SK-N-SH (cell line): Measurements from ENCODE around the gene GALNT5. TPM values are rescaled to one million over a fixed set of nuclear protein-coding genes. Genes with fewer than 3 reads are reported as not detected.
A peak's percentile ranks its signal among the peaks of the same experiment; 100 is the strongest.

Source experiments
- CTCF ChIA-PET: fragments of 300-600, 350-600 bp; formaldehyde crosslinking; extraction: SDS; loops from one replicate; lab custom pipeline; 2021; lab: Yijun Ruan, JAX
- POLR2A ChIA-PET: fragments of 350-600 bp; sonication (Branson Sonifier 250); formaldehyde crosslinking; extraction: SDS; loops from one replicate; lab custom pipeline; 2020; ENCODE audit warnings: antibody characterized with exemption, inconsistent platforms; lab: Yijun Ruan, JAX
- DNase-seq: peaks from one replicate; pipeline ENCODE4 v3.0.0; 2012
- H2AFZ ChIP-seq: fragments of 200-600 bp; sonication (generic); 2 replicates; pipeline ENCODE4 v1.8.1; 2016; ENCODE audit warnings: antibody characterized with exemption, mild to moderate bottlenecking, low read depth
- H3F3A ChIP-seq: fragments of 200-600 bp; sonication (generic); replicated peaks from 2 replicates; pipeline ENCODE3; 2016; ENCODE audit warnings: antibody characterized with exemption, mild to moderate bottlenecking; ENCODE audit not compliant: insufficient read depth
- H3K27ac ChIP-seq, 2 experiments: fragments of 200-500 bp in 1 of 2; fragments of 200-600 bp in 1 of 2; sonication (Bioruptor generic) in 1 of 2; sonication (generic), shearing (Covaris generic) in 1 of 2; 2 replicates each; pipeline versions ENCODE4 v1.5.1 to v1.6.1; 2014 to 2016; ENCODE audit warnings: low read depth in 2 of 2, inconsistent platforms in 1 of 2, low read length in 1 of 2, mild to moderate bottlenecking in 1 of 2, mixed read lengths in 1 of 2
- H3K27me3 ChIP-seq: fragments of 200-600 bp; sonication (generic), shearing (Covaris generic); 2 replicates; pipeline ENCODE4 v1.6.1; 2016; ENCODE audit warnings: mixed run types; ENCODE audit not compliant: insufficient read depth
- H3K36me3 ChIP-seq, 2 experiments: fragments of 200-500 bp in 1 of 2; fragments of 200-600 bp in 1 of 2; sonication (Bioruptor generic) in 1 of 2; sonication (generic) in 1 of 2; replicated peaks in 1 of 2; 2 replicates each; pipeline versions ENCODE3 to v1.5.1; 2014 to 2016; ENCODE audit warnings: low read length in 1 of 2, mild to moderate bottlenecking in 1 of 2; ENCODE audit not compliant: insufficient read depth in 2 of 2, control insufficient read depth in 1 of 2
- H3K4me1 ChIP-seq, 2 experiments: fragments of 200-500 bp in 1 of 2; fragments of 200-600 bp in 1 of 2; sonication (Bioruptor generic) in 1 of 2; sonication (generic), shearing (Covaris generic) in 1 of 2; 2 replicates each; pipeline versions ENCODE4 v1.5.1 to v1.6.1; 2014 to 2016; ENCODE audit warnings: low read depth in 1 of 2, low read length in 1 of 2, mixed run types in 1 of 2; ENCODE audit not compliant: insufficient read depth in 2 of 2, control insufficient read depth in 1 of 2
- H3K4me2 ChIP-seq: fragments of 200-600 bp; sonication (generic), shearing (Covaris generic); 2 replicates; pipeline ENCODE4 v1.6.1; 2017; ENCODE audit warnings: mixed run types
- H3K4me3 ChIP-seq, 2 experiments: fragments of 200-500 bp in 1 of 2; fragments of 200-600 bp in 1 of 2; sonication (Bioruptor generic) in 1 of 2; sonication (generic), shearing (Covaris generic) in 1 of 2; 2 replicates each; pipeline versions ENCODE4 v1.5.1 to v1.8.1; 2014 to 2016; ENCODE audit warnings: low read depth in 2 of 2, inconsistent platforms in 1 of 2, low read length in 1 of 2, mild to moderate bottlenecking in 1 of 2, mixed read lengths in 1 of 2, moderate library complexity in 1 of 2
- H3K79me2 ChIP-seq: fragments of 200-600 bp; sonication (generic); 2 replicates; pipeline ENCODE4 v1.8.1; 2017; ENCODE audit warnings: mild to moderate bottlenecking; ENCODE audit not compliant: insufficient read depth
- H3K9ac ChIP-seq: fragments of 200-600 bp; sonication (generic); 2 replicates; pipeline ENCODE4 v1.6.1; 2017; ENCODE audit warnings: mixed run types
- H3K9me2 ChIP-seq: fragments of 200-600 bp; sonication (generic); 2 replicates; pipeline ENCODE4 v1.6.1; 2017; ENCODE audit warnings: mixed run types
- H3K9me3 ChIP-seq: fragments of 200-600 bp; sonication (generic); 2 replicates; pipeline ENCODE4 v1.6.1; 2017; ENCODE audit warnings: mixed run types, mild to moderate bottlenecking, moderate library complexity
- H4K20me1 ChIP-seq: fragments of 200-600 bp; sonication (generic); 2 replicates; pipeline ENCODE4 v1.6.1; 2017; ENCODE audit warnings: mild to moderate bottlenecking, mixed run types; ENCODE audit not compliant: insufficient read depth
- EP300 ChIP-seq, 2 experiments: IDR thresholded peaks; 2 replicates each; pipeline versions ENCODE4 v1.4.0 to v1.6.1; 2012; ENCODE audit warnings: borderline replicate concordance in 1 of 2, low read depth in 1 of 2, low read length in 1 of 2
- EZH2phosphoT487 ChIP-seq: fragments of 200-600 bp; sonication (generic); IDR thresholded peaks from 2 replicates; pipeline ENCODE4 v1.6.1; 2017; ENCODE audit warnings: low read depth, mixed run types, mild to moderate bottlenecking, antibody characterized with exemption, moderate library complexity, borderline replicate concordance
- FOXJ3 ChIP-seq: sonication (generic); formaldehyde crosslinking; IDR thresholded peaks from 2 replicates; pipeline ENCODE4 v1.5.1; 2020; ENCODE audit warnings: mild to moderate bottlenecking, missing genetic modification reagents
- FOXM1 ChIP-seq: IDR thresholded peaks from 2 replicates; pipeline ENCODE4 v1.4.0; 2012; ENCODE audit warnings: low read depth, mild to moderate bottlenecking
- GABPA ChIP-seq: IDR thresholded peaks from 2 replicates; pipeline ENCODE4 v1.4.0; 2012; ENCODE audit warnings: low read depth, mild to moderate bottlenecking
- GATA2 ChIP-seq: sonication (generic); formaldehyde crosslinking; IDR thresholded peaks from 2 replicates; pipeline ENCODE4 v1.5.0; 2020; ENCODE audit warnings: mild to moderate bottlenecking, missing genetic modification reagents
- JUND ChIP-seq: IDR thresholded peaks from 2 replicates; pipeline ENCODE4 v1.4.0; 2012
- MXI1 ChIP-seq: IDR thresholded peaks from 2 replicates; pipeline ENCODE4 v1.6.1; 2012; ENCODE audit warnings: mild to moderate bottlenecking, low read depth, low read length, improper control_type of control experiment
- NFIC ChIP-seq: IDR thresholded peaks from 2 replicates; pipeline ENCODE4 v1.4.0; 2012; ENCODE audit warnings: borderline replicate concordance
- POLR2AphosphoS5 ChIP-seq: IDR thresholded peaks from 2 replicates; pipeline ENCODE4 v1.6.1; 2012; ENCODE audit warnings: low read depth, low read length
- RCOR1 ChIP-seq: fragments of 150-350 bp; IDR thresholded peaks from 2 replicates; pipeline ENCODE4 v1.6.1; 2017; ENCODE audit warnings: antibody characterized with exemption, low read length
- RXRA ChIP-seq: IDR thresholded peaks from 2 replicates; pipeline ENCODE4 v1.4.0; 2012; ENCODE audit warnings: low read depth, mild to moderate bottlenecking, borderline replicate concordance
- SMC3 ChIP-seq: IDR thresholded peaks from 2 replicates; pipeline ENCODE4 v1.6.1; 2012; ENCODE audit warnings: low read depth, low read length, improper control_type of control experiment
- TAF1 ChIP-seq: IDR thresholded peaks from 2 replicates; pipeline ENCODE4 v1.6.1; 2012; ENCODE audit warnings: low read depth, mild to moderate bottlenecking, low read length, moderate library complexity, borderline replicate concordance
- YY1 ChIP-seq: IDR thresholded peaks from 2 replicates; pipeline ENCODE4 v1.4.0; 2012; ENCODE audit warnings: low read depth, mild to moderate bottlenecking
- polyA plus RNA-seq, 3 experiments: library from polyadenylated mRNA; depleted of rRNA; stranded (reverse); fragments of >200 nt; gene quantifications; 2 replicates each; pipeline ENCODE4 v1.2.3, GENCODE V29; 2012
- TF ChIP-seq, protein P1 (sequence below): IDR thresholded peaks from 2 replicates; pipeline ENCODE4; 2012
- TF ChIP-seq, protein P2 (sequence below): IDR thresholded peaks from 2 replicates; pipeline ENCODE4 v1.6.1; 2012; ENCODE audit warnings: mild to moderate bottlenecking, low read depth, low read length, moderate library complexity
- TF ChIP-seq, protein P3 (sequence below): fragments of 150-350 bp; IDR thresholded peaks from 2 replicates; pipeline ENCODE4 v1.6.1; 2016; ENCODE audit warnings: mild to moderate bottlenecking, low read depth, low read length
- TF ChIP-seq, protein P4 (sequence below): fragments of 200-600 bp; sonication (generic); IDR thresholded peaks from 2 replicates; pipeline ENCODE4 v1.6.1; 2017; ENCODE audit warnings: antibody characterized with exemption, mild to moderate bottlenecking, moderate library complexity
- TF ChIP-seq, protein P5 (sequence below): IDR thresholded peaks from 2 replicates; pipeline ENCODE4 v1.4.0; 2012; ENCODE audit warnings: low read depth, borderline replicate concordance

GALNT5 gene
- polyA plus RNA-seq, 1 of the 3 experiments (the other 2 are of a cell fraction) = 10.4 TPM

DNA sequence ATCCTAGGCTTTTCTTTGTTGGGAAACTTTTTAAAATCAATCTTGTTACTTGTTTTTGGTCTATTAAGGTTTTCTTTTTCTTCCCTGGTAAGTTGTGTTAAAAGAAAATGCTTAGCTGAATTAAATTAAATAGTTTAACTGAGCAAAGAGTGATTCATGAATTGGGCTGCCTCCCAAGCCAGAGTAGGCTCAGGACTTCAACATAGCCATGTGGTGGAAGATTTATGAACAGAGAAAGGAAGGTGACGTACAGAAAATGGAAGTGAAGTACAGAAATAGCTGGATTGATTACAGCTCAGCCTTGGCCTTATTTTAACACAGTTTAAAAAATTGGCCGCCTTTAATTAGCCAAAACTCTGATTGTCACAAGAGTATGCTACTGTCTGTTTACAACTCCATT is 27.9 kb upstream of the GALNT5 start (continued):
- TF ChIP-seq, protein P1, sequence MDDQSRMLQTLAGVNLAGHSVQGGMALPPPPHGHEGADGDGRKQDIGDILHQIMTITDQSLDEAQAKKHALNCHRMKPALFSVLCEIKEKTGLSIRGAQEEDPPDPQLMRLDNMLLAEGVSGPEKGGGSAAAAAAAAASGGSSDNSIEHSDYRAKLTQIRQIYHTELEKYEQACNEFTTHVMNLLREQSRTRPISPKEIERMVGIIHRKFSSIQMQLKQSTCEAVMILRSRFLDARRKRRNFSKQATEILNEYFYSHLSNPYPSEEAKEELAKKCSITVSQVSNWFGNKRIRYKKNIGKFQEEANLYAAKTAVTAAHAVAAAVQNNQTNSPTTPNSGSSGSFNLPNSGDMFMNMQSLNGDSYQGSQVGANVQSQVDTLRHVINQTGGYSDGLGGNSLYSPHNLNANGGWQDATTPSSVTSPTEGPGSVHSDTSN = peak; percentile 92
- TF ChIP-seq JUND (peak; percentile 81), MXI1 (no peak), RCOR1 (no peak), SMC3 (no peak), TAF1 (no peak), RXRA (no peak), POLR2AphosphoS5 (no peak; the same call in 1 of the 2 replicates), EZH2phosphoT487 (no peak)
- TF ChIP-seq, protein P2, sequence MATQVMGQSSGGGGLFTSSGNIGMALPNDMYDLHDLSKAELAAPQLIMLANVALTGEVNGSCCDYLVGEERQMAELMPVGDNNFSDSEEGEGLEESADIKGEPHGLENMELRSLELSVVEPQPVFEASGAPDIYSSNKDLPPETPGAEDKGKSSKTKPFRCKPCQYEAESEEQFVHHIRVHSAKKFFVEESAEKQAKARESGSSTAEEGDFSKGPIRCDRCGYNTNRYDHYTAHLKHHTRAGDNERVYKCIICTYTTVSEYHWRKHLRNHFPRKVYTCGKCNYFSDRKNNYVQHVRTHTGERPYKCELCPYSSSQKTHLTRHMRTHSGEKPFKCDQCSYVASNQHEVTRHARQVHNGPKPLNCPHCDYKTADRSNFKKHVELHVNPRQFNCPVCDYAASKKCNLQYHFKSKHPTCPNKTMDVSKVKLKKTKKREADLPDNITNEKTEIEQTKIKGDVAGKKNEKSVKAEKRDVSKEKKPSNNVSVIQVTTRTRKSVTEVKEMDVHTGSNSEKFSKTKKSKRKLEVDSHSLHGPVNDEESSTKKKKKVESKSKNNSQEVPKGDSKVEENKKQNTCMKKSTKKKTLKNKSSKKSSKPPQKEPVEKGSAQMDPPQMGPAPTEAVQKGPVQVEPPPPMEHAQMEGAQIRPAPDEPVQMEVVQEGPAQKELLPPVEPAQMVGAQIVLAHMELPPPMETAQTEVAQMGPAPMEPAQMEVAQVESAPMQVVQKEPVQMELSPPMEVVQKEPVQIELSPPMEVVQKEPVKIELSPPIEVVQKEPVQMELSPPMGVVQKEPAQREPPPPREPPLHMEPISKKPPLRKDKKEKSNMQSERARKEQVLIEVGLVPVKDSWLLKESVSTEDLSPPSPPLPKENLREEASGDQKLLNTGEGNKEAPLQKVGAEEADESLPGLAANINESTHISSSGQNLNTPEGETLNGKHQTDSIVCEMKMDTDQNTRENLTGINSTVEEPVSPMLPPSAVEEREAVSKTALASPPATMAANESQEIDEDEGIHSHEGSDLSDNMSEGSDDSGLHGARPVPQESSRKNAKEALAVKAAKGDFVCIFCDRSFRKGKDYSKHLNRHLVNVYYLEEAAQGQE = no peak
- TF ChIP-seq, protein P3, sequence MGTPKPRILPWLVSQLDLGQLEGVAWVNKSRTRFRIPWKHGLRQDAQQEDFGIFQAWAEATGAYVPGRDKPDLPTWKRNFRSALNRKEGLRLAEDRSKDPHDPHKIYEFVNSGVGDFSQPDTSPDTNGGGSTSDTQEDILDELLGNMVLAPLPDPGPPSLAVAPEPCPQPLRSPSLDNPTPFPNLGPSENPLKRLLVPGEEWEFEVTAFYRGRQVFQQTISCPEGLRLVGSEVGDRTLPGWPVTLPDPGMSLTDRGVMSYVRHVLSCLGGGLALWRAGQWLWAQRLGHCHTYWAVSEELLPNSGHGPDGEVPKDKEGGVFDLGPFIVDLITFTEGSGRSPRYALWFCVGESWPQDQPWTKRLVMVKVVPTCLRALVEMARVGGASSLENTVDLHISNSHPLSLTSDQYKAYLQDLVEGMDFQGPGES = no peak

DNA sequence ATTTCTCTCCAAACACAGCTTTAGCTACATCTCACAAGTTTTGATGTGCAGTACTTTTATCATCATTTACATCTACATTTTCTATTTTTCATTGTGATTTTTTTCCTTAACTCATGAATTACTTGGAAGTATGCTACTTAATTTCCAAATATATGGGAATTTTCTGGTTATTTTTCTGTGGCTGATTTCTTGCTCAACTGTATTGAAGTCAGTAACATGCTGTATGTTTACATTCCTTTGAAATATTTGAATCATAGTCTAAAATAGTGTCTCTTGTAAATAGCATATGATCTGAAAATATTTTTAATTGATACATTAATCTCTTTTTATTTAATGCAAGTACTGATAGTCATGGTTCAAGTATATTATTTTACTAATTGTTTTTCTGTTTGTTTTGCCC is 26.0 kb upstream of the GALNT5 start:
- POLR2A ChIA-PET = no interaction called here
- Histone ChIP-seq H3K9ac (no peak overlapping the region), H3K27me3 (no peaks in the 10 kb centered on the region), H2AFZ (no peak overlapping the region), H3K36me3 (no peaks in the 10 kb centered on the region), H3K79me2 (no peaks in the 10 kb centered on the region), H3K4me2 (no peak overlapping the region), H3K27ac (no peak overlapping the region), H3F3A (peaks cover 18% of the 10 kb centered on the region), H3K4me3 (no peak overlapping the region), H4K20me1 (no peaks in the 10 kb centered on the region), H3K9me3 (no peaks in the 10 kb centered on the region), H3K9me2 (no peaks in the 10 kb centered on the region), H3K4me1 (peaks cover 0 to 5% of the 10 kb centered on the region in 2 experiments; a peak in 1 of 4 replicates)
- CTCF ChIA-PET = no interaction called here
- TF ChIP-seq FOXM1 (no peak), YY1 (no peak), GATA2 (CRISPR knock-in tag) (no peak), EP300 (IDR thresholded peaks at IDR 0.05; ENCODE audit: borderline replicate concordance in 1 of 2, low read depth in 1 of 2, low read length in 1 of 2) (no peak), MXI1 (no peak), RXRA (no peak), GABPA (no peak), NFIC (no peak), FOXJ3 (CRISPR knock-in tag) (no peak)
- TF ChIP-seq, protein P4, sequence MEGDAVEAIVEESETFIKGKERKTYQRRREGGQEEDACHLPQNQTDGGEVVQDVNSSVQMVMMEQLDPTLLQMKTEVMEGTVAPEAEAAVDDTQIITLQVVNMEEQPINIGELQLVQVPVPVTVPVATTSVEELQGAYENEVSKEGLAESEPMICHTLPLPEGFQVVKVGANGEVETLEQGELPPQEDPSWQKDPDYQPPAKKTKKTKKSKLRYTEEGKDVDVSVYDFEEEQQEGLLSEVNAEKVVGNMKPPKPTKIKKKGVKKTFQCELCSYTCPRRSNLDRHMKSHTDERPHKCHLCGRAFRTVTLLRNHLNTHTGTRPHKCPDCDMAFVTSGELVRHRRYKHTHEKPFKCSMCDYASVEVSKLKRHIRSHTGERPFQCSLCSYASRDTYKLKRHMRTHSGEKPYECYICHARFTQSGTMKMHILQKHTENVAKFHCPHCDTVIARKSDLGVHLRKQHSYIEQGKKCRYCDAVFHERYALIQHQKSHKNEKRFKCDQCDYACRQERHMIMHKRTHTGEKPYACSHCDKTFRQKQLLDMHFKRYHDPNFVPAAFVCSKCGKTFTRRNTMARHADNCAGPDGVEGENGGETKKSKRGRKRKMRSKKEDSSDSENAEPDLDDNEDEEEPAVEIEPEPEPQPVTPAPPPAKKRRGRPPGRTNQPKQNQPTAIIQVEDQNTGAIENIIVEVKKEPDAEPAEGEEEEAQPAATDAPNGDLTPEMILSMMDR = no peak
- TF ChIP-seq, protein P5, sequence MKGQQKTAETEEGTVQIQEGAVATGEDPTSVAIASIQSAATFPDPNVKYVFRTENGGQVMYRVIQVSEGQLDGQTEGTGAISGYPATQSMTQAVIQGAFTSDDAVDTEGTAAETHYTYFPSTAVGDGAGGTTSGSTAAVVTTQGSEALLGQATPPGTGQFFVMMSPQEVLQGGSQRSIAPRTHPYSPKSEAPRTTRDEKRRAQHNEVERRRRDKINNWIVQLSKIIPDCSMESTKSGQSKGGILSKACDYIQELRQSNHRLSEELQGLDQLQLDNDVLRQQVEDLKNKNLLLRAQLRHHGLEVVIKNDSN = no peak
- TF ChIP-seq, protein P1 = no peak
- no peak for DNase-seq
